GM18520 (cell line): ENCODE measurements around the gene CATSPER4.

Experiments
- ATAC-seq: cut with Tn5 transposase; IDR thresholded peaks from one replicate; pipeline ENCODE4 v1.9.1; 2021; ENCODE audit not compliant: unreplicated experiment

The CATSPER4 gene

GRCh38 chr1:26164036-26164860 lies 26.2 kb upstream of the CATSPER4 start:
- ATAC-seq = no peak

- ATAC-seq = no peak
These were observed 25.2 kb upstream of the CATSPER4 start for GRCh38 chr1:26164861-26165842.

GRCh38 chr1:26166719-26167281 lies 23.6 kb upstream of the CATSPER4 start:
- peak; percentile 41 for ATAC-seq

- ATAC-seq = no peak
These were observed 21.8 kb upstream of the CATSPER4 start, which contains the start of gene C1orf232 for GRCh38 chr1:26168410-26169197. Gene C1orf232, minus strand, starts transcription at chr1:26168963. Its CDS starts 464 bp downstream, at chr1:26168499.

- ATAC-seq = no peak
These were observed 21.2 kb upstream of the CATSPER4 start for GRCh38 chr1:26169198-26169554.

- peak; percentile 72 for ATAC-seq
These were observed 20.5 kb upstream of the CATSPER4 start, which contains the start of gene ZNF593 for GRCh38 chr1:26169669-26170471. Gene ZNF593, plus strand, starts transcription at chr1:26169908. Its CDS starts 76 bp downstream, at chr1:26169984.

GRCh38 chr1:26170472-26170821 lies 20.0 kb upstream of the CATSPER4 start:
- no peak for ATAC-seq

GRCh38 chr1:26171084-26172072 lies 19.0 kb upstream of the CATSPER4 start, which contains the start of gene ZNF593OS:
Gene ZNF593OS, minus strand, starts transcription at chr1:26171832. Its CDS starts 171 bp downstream, at chr1:26171661.
- ATAC-seq = no peak

- no peak for ATAC-seq
These were observed 15.1 kb upstream of the CATSPER4 start for GRCh38 chr1:26175346-26175745.

GRCh38 chr1:26177182-26177684 lies 13.2 kb upstream of the CATSPER4 start, which contains the start of gene CNKSR1:
Gene CNKSR1, plus strand, starts transcription at chr1:26177491. Its CDS starts 57 bp downstream, at chr1:26177548.
- ATAC-seq = no peak

GRCh38 chr1:26180010-26180506 lies 10.3 kb upstream of the CATSPER4 start:
- ATAC-seq = no peak

- ATAC-seq = no peak
These were observed 8.6 kb upstream of the CATSPER4 start for GRCh38 chr1:26181586-26182382.

GRCh38 chr1:26182383-26182696 lies 8.1 kb upstream of the CATSPER4 start:
- no peak for ATAC-seq

GRCh38 chr1:26184086-26184485 lies 6.3 kb upstream of the CATSPER4 start:
- no peak for ATAC-seq

- no peak for ATAC-seq
These were observed 5.5 kb upstream of the CATSPER4 start for GRCh38 chr1:26184883-26185282.

- no peak for ATAC-seq
These were observed 2.5 kb upstream of the CATSPER4 start for GRCh38 chr1:26187882-26188281.

- ATAC-seq = no peak
These were observed 1.9 kb upstream of the CATSPER4 start for GRCh38 chr1:26188477-26188876.
